Measurements from ENCODE around the gene ZYX. TPM values are rescaled to one million over a fixed set of nuclear protein-coding genes. Genes with fewer than 3 reads are reported as not detected.

Gene ZYX
- total RNA-seq, 1 donor from 2014 or later, result 61.7 TPM

DNA sequence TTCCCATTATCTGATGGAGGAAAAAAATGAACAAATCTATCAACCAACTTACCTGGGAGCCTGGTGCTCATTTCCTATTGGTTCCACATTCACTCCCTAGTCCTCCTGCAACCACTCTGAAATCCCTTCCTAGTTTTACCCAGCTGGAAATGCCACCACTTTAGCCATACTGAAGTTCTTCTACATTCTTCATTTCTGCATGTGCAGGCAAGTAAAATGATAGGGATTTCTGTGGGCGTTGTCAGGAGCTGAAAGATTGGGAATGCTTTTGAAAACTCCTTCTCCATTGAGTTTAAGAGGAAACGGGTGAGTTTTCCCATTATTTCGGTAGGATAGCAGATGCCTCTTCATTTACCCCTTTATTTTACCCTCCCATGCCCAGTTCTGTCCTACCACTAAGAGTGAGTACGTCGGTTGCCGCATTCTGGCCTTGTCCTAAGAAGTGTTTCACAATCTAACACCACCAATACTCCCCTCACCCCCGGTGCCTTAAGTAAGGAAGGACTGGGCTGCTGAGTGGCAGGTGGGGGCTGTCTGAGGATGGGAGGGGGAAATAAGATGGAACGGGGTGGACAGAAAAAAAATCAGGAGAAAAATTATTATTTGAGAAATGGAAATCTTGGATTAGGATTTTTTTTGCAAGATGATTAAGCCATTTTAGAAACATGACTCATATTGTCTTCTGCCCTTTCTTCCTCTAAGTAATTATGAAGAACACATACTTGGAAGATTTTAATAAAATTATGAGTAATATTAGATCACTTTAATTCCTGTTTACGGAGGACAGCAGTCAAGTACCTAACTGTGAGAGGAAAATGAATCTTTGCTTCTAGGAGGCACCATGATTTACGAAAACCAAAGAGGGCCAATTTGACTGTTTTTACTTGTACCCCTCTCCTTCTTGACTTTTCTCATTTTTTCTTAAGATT lies 48.9 kb downstream of the ZYX start:
- TF ChIP-seq, protein P1, sequence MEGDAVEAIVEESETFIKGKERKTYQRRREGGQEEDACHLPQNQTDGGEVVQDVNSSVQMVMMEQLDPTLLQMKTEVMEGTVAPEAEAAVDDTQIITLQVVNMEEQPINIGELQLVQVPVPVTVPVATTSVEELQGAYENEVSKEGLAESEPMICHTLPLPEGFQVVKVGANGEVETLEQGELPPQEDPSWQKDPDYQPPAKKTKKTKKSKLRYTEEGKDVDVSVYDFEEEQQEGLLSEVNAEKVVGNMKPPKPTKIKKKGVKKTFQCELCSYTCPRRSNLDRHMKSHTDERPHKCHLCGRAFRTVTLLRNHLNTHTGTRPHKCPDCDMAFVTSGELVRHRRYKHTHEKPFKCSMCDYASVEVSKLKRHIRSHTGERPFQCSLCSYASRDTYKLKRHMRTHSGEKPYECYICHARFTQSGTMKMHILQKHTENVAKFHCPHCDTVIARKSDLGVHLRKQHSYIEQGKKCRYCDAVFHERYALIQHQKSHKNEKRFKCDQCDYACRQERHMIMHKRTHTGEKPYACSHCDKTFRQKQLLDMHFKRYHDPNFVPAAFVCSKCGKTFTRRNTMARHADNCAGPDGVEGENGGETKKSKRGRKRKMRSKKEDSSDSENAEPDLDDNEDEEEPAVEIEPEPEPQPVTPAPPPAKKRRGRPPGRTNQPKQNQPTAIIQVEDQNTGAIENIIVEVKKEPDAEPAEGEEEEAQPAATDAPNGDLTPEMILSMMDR (conservative IDR thresholded peaks at IDR 0.05), result no peak
- no peaks in the 10 kb centered on the region for H3K4me1 Mint-ChIP-seq
- no peaks in the 10 kb centered on the region for H3K36me3 Mint-ChIP-seq (ENCODE audit: low read depth)

DNA sequence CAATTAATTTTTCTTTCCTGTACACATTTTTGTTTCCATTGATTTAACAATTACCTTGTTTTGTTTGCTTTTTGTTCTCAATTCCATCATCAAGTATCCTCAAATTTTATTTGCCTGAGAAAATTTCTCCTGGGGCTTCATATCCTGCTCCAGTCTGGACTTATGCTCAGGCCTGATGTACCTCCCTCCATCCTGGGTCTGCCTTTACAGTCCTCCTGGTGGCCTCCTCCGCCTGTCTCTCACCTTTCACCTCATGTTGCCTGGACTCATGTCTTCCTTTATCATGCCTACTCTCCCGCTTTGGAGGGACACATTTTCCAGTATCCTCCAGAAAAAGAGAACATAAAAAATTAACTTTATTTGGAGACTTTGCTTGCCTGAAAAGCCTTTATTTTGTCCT lies 50.0 kb downstream of the ZYX start:
- Mint-ChIP-seq H3K36me3 (ENCODE audit: low read depth) (no peaks in the 10 kb centered on the region), H3K4me3 (no peak overlapping the region), H3K27ac (ENCODE audit: unreplicated experiment) (no peak overlapping the region), H3K9me3 (peaks cover 2% of the 10 kb centered on the region), H3K4me1 (no peaks in the 10 kb centered on the region), H3K27me3 (ENCODE audit: low read depth) (no peaks in the 10 kb centered on the region)
- TF ChIP-seq, protein P1 (conservative IDR thresholded peaks at IDR 0.05), result no peak
- no peak for DNase-seq (ENCODE audit: low read depth, low spot score)

More for the DNA sequence above, 48.9 kb downstream of the ZYX start:
- no peaks in the 10 kb centered on the region for H3K27me3 Mint-ChIP-seq (ENCODE audit: low read depth)
- no peak overlapping the region for H3K27ac Mint-ChIP-seq (ENCODE audit: unreplicated experiment)
- no peak overlapping the region for H3K4me3 Mint-ChIP-seq
- peaks cover 2% of the 10 kb centered on the region for H3K9me3 Mint-ChIP-seq
- no peak for DNase-seq (ENCODE audit: low read depth, low spot score)

DNA sequence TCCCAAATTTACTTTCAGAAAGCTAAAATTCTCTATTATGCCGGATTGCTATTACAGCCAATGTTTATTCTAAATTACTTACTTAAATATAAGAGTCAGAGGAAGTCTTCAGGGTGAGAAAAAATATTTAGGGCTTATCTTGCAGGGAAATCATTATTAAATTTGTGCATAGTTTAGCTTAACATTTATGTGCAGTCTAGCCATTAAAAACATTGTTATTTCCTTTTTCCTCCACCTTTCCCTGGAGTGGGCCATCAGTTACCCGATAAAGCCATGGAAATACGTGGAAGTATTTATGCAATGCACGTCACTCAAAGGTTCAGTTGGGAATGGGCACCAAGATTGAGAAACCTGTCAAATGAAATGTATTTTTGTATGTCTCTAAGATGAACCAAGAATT lies 52.6 kb downstream of the ZYX start:
- H3K4me1 Mint-ChIP-seq, result no peaks in the 10 kb centered on the region
- no peaks in the 10 kb centered on the region for H3K36me3 Mint-ChIP-seq (ENCODE audit: low read depth)
- peaks cover 2% of the 10 kb centered on the region for H3K9me3 Mint-ChIP-seq
- no peak for DNase-seq (ENCODE audit: low read depth, low spot score)
- no peaks in the 10 kb centered on the region for H3K27me3 Mint-ChIP-seq (ENCODE audit: low read depth)
- H3K27ac Mint-ChIP-seq (ENCODE audit: unreplicated experiment), result no peak overlapping the region
- TF ChIP-seq, protein P1 (conservative IDR thresholded peaks at IDR 0.05), result no peak
- H3K4me3 Mint-ChIP-seq, result no peak overlapping the region

DNA sequence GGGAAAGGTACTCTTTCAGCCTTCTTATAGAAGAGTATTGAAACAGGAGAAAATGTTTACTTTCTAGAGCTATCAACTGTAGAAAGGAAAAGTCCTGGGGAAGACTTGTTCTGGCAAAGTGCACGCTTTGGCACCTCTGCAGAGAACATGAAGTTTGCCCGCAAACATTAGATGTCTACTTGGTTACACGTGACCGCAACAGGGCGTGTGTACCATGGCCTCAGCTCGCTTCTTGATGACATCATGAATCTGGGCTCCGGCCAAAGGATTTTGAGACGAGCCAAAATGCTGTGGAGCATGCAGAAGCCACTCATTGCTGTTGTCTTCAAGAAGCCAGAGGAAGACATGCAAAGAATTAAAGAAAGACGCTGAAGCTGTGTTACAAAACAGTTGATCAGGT lies 53.5 kb downstream of the ZYX start:
- TF ChIP-seq, protein P1 (conservative IDR thresholded peaks at IDR 0.05), result no peak
- Mint-ChIP-seq H3K27me3 (ENCODE audit: low read depth) (no peaks in the 10 kb centered on the region), H3K27ac (ENCODE audit: unreplicated experiment) (no peak overlapping the region), H3K4me1 (no peaks in the 10 kb centered on the region), H3K4me3 (no peak overlapping the region), H3K9me3 (peaks cover 2% of the 10 kb centered on the region), H3K36me3 (ENCODE audit: low read depth) (no peaks in the 10 kb centered on the region)
- DNase-seq (ENCODE audit: low read depth, low spot score), result no peak

DNA sequence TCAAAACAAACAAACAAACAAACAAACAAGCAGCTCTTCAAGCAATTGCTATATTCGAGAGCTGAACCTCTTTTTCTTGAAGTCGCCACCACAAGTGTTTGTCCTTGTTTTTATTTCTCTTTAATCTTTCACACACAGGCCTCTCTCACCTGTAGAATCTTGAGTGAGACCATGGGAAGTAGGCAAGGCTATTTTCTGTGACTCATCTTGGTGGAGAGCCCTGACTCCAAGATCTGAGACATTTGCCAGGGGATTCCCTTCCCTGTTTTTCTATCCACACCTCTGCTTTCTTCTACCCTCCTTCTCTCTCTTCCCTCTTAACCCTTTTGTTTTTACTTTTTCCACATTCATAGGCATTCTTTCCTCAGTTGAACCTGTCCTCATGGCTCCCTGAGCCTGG lies 54.1 kb downstream of the ZYX start:
- Mint-ChIP-seq H3K36me3 (ENCODE audit: low read depth) (no peaks in the 10 kb centered on the region), H3K27me3 (ENCODE audit: low read depth) (no peaks in the 10 kb centered on the region), H3K9me3 (peaks cover 2% of the 10 kb centered on the region), H3K4me3 (no peak overlapping the region), H3K4me1 (no peaks in the 10 kb centered on the region), H3K27ac (ENCODE audit: unreplicated experiment) (no peak overlapping the region)
- no peak for DNase-seq (ENCODE audit: low read depth, low spot score)
- TF ChIP-seq, protein P1 (conservative IDR thresholded peaks at IDR 0.05), result no peak

Measured in neural crest cell (in vitro differentiated cells).